NCI-H1092 treated with DMSO at 0.1 percent for 48 hours (cell line): ENCODE data around the gene BFSP2.

Experiments
- DNase-seq: peaks from one replicate; lab custom pipeline; 2025; lab: John Stamatoyannopoulos, UW

BFSP2 gene

DNA sequence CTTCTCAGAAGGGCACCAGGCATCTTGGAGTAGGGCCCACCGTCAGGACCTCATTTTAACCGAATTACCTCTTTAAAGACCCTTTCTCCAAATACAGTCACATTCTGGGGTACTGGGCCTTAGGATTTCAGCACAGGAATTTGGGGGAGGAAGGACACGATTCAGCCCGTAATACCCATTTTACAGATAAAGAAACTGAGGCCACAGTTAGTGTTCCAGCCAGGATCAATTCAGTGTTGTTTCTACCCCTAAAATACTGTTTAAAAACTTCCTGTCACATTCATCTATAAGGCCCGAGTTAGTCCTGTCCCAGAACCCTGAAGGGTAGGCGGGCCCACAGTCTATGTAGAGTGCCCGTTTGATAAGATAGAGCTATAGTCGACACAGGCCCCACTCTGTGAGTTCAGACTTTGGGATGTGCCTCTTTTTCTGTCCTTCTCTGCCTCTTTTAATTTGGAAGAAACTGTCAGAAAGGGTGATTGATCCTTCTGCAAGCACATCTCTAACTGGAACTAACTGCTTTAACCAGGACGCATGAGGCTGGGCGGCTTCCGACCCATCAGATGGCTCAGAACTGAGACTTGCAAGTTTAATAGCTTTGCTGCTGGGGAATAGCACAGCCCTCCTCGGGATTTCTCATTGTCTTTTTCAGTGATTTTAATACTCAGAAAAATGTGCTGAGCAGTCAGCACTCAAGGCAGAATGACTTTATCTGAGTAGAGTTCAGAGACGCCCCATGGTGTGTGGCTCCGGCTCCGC is 19.5 kb downstream of the BFSP2 start:
- DNase-seq, result no peak

DNA sequence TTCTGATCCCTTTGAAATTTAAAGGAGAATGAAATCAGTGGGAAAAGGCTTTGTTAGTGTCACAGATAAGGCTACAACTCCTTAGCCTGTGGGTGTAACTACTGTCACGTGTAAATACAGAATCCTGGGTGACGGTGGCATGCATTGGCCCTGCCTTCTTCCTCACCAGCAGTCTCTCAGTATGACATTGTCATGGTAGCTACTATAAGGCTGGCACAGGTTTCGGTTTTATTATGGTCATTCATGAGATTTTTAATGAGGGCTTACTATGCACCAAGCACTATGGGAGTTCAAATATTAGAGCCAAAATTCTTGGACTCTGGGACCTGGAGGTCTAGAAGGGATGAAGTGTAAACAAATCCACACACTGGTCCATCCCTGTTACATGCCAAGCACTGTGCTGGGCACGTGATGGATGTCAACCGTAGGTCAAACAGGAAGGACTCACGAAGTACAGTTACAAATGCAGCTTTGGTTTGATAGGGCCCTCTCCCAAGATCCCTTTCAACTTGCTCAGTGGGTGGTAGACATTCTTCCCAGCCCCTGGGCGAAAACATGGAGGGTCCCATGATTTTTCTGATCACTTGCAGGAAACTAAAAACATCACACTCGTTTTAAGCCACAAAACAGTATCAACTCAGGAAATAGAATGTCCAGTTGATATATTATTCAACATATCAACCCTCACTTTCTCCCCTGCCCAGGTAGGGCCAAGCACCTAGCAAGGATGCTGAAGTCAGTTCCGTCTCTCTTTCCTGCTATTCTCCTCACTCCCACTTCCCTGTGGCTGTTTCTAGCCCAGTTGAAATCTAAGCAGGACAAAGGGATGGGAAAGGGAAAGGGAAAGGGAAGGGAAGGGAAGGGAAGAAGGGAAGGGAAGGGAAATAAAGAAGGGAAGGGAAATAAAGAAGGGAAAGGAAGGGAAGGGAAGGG is 25.3 kb downstream of the BFSP2 start:
- no peak for DNase-seq

DNA sequence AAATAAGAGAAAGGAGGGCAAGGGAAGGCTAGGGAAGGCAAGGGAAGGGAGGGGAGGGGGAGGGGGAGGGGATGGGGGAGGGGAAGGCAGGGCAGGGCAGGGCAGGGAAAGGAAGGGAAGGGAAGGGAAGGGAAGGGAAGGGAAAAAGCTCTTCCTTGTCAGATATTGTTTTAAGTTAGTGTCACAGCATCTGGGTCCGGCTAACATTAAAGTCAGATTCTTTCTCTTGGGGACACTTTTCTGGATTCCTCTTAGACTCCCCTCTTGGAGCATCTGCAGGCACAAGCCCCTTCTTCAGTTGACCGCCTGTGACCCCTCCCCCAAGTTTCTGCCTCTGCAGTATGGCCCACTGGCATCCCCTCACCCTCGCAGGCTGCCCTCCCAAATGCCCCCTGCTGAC is 26.0 kb downstream of the BFSP2 start:
- no peak for DNase-seq

DNA sequence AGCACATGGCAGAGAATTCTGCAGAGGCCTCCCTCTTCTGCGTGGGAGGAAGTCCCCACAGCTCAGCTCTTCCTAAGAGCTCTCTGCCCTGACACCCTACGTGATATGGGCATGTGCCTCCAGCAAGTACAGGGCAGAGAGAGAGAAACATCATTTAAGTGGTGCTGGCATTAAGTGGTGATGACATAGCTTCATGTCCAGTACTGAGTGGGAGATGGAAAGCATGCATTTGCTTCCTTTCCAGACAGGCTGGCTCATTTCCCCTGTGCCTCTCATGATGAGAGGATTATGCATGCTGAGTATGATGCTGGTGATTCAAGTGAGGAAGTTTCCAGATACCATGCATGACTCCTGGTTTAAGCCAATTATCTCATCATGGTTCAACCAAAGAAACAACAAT is 26.9 kb downstream of the BFSP2 start:
- DNase-seq, result no peak

DNA sequence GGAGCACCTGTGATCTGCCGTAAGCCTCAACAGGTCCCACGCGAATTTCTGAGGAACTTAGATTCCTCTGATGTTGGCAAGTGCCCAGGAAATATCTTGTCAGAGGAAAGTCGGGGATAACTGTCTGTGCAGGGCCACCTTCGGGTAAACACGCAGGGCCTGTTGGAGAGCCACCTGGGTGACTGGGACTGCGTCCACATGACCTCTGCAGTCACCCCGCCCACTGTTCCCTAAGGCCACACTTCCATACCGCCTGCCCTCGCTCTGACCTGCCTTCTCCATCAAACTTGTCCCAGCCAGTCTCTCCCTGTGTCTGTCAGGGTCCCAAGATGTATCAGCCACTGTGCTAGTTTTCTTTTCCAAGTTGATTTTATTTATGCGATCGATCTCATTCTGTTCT is 28.7 kb downstream of the BFSP2 start:
- no peak for DNase-seq

DNA sequence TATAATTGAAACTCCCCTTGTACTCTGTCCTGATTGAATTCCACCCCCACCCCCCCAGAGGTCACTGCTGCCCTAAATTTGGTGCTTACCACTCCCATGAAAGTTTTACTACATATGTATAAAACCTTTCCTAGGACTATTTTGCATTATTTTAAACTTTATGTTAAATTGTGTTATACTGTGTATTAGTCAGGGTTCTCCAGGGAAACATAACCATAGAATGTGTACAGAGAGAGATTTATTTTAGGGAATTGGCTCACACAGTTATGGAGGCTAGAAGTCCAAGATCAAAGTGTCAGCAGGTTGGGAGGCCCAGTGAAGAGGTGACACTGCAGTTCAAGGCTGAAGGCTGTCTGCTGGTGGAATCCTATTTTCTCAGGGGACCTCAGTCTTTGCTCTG is 29.2 kb downstream of the BFSP2 start:
- no peak for DNase-seq

DNA sequence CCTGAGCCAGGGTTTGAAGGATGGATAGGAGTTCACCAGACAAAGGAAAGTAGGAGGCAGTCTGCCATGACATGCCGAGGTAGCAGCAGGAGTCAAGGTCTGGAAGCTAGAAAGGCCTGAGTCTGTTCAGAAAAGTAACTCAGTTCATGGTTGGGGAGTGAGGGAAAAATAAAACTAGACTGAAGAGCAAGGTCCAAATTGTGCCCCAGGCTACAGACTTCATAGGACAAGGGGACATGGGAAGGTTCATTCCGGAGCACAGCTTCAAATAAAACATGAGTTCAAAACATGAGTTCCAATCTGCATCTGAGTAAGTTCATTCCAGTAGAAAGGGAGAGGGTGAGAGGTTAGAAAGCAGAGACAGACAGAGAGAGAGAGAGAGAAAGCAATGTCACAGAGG is 39.7 kb downstream of the BFSP2 start:
- DNase-seq, result no peak

DNA sequence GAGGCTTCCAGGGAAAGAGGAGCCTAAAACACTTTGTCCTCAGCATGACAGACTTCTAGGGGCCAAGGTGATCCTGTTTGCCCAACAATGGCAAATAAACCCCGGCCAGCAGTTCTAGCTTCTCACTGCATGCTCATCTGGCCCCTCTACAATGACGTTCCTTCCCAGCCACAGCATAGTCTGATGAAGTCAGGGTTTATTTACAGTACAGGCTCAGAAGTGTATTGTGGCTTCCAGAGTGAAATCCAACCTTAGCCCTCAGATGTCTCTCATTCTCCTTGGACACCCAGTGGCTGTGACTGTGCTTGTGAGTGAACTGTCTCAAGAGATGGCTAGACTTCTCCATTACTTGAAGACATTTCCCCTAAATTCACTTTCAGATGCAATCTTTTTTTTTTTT is 40.8 kb downstream of the BFSP2 start:
- no peak for DNase-seq

DNA sequence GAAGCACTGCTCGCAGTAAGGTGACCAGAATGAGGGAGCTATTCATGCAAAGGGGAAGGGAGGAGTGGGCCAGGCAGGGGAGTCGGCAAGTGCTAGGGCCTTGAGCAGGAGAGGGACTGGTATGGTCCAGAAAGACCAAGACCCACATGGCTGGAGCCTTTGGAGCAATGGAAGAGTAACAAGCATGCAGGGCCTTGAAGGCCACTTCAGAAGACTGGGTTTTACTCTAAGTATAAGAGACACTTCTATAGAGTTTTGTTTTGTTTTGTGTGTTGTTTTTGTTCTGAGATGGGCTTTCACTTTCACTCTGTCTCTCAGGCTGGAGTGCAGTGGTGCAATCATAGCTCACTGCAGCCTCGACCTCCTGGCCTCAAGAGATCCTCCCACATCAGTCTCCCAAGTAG is 42.0 kb downstream of the BFSP2 start:
- no peak for DNase-seq

DNA sequence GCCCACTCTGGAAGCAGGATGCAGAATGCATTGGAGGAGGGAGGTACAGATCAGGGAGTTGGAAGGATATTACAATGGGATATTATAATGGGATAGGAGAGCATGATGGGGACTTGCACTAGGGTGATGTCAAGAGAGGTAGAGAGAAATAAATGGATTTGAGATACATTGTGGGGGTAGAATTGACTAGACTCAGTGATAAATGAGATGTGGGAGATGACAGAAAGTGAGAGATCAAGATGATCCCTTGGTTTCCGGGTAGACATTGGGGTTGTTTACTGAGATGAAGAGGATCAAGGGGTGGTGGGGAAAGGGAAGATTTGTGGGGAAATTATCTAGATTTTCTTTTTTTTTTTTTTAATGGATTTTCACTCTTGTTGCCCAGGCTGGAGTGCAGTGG is 42.7 kb downstream of the BFSP2 start:
- no peak for DNase-seq

DNA sequence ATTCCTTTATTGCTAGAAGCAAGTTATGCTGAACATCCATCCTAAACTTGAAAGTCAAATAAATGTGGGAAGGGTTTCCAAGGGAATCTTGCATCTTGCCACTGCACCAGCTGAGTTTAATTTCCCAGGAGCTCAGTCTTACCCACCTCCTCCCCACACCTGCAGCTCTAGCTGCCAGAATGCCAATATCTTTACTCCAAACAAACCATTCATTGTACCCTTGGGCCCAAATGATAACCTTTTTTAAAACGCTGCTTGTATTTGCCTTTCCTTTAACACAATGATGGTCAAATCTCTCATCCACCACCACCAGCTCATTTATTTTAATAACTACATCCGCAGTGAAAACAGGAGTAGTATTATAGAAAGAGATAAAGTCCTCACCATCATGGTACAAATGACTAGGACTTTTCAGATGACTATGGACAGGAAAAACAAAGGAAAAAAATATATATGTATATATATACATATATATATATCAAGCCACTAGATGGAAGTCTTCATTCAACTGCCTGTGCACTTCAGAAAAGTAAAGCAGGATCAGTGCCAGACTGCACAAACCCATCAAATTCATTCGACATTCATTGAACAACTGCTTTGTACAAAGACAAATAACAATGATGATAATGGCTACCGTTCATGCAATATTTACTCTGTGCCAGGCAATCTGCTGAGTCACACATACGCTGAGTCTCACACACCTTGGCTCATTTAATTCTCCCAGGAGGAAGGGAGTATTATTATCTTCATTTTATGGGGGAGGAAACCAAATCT is 44.0 kb downstream of the BFSP2 start:
- DNase-seq, result peak; percentile 69

DNA sequence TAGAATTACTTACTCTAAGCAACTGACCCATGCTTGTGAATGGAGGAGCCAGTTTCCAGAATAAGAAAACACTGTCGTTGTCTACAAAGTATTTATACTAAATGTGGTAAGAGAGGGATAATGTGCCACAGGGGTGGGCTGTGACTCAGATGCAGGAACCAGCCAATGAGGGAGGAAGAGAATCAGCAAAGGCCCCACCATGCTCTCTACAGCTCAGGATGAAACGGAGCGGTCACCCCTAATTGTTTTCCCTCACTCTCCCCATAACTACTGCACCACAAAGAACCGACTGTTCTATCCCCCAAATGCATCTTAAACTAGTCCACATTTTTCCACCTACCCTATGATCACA is 44.5 kb downstream of the BFSP2 start:
- DNase-seq, result no peak

DNA sequence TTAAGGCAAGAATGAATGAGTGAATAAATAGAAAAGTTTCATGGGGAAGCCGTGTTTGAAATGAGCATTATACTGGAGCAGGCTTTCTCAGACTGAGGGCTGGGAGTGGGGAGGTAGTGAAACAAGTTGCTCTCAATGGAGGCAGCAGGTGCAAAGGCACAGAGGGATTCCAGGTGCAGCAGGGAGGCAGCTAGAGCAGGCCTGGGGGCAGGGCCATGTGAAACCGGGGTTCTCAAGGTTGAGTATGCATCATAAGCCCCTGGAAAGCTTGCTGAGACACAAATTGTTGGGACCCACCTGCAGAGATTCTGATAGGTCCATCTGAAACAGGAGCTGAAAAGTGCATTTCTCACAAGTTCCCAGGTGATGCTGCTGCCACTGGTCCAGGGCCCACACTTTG is 45.3 kb downstream of the BFSP2 start:
- DNase-seq, result no peak

DNA sequence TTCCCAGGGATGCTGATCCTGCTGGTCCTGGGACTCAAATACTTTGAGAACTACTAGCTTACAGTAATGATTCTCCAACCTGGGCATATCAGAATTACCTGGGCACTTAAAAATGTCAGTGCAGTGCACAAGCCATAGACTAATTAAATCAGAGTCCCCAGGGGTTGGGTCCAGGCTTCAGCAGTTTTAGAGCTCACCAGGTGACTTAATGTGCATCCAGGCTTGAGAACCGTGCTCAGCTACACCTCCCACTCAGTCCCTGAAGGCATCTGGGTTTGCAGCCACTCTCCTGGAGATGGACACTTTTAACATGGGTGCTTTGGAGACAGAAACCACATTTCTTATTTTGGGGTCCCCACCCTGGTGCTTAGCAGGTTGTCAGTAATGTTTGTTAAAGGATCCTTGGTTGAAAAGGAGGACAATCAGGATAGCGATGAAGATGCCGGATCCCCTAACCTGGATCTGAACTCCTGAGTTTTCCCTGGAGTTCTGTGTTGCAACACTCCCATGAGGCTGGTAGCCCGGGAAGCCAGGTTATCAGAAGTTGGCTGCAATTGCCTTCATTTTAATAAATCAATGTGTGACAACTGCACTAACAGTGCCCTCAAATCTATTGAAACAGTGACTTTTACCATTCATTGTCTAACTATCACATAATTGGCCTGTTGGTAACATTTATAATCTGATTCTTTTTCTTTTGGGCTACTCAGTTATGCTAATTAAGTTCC is 48.1 kb downstream of the BFSP2 start:
- DNase-seq, result no peak

DNA sequence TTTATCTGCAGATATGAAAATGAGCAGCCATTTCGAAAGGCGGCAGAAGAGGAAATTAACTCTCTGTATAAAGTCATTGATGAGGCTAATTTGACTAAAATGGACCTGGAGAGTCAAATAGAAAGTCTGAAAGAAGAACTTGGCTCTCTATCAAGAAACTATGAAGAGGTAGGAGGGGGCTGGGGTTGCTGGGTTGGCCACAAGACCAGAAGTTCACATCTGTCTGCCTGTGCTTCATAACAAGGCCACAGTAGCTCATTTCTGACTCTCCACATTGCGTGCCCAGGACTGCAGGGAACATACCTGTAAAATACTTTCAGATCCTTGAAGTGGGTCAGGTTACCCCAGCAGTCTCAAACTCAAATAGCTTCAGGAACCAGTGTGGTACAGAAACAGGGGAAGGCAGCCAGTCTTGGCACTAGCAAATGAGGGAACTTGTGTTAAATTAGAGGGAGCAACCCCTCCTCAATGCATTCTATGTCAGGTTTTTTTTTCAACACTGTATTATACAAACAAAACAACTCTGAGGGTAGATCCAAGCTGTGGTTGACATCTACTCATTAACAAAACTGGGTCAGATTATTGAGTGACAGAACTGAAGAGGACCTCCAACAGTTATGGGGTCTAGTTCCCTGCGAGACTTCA is 48.7 kb downstream of the BFSP2 start:
- no peak for DNase-seq

DNA sequence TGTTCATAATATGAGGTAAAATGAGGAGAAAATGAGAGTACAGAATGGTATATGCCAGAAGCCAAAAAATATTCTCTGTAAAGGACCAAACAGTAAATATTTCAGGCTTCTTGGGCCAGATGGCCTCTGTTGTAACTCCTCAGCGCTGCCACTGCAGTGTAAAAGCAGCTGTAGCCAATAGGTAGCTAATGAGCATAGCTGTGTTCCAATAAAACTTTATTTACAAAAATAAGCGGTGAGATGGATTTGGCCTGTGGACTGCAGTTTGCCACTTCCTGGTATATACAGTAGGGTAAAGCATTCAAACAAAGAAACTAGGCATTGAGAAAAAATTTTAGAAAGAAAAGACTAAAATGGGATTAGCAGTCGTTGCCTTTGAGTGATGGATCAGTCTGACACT is 51.5 kb downstream of the BFSP2 start:
- DNase-seq, result no peak

DNA sequence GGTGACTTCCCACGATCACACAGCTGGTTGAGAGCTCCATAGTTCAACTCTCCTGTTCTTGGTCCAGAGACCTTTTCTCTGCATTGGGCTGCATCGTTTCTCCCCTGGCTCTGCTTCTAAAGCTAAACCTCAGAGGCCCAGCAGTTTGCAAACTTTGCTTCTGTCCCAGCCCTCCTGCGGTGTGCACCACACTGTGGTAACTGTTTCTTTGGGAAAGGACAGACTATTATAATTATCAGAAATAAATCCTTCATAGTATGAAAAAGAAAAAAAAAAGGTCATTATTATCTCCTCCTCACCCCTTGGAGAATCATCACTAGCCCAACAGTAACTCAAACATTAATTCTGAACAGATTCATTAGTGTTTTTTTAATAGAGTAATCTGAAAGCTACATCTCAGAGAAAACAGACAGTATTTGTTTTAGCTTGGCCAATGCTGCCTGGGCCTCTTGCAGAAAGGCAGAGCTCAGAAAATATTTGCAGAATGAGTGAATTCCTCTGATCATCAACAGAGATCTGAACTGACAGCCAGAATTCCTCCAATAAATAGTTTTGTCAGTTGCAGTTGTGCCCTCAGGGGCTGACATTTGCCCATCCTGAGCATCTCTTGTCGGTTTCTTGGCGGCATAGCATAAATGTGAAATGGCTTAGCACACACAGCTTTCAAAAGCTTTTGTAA is 52.9 kb downstream of the BFSP2 start:
- DNase-seq, result no peak

DNA sequence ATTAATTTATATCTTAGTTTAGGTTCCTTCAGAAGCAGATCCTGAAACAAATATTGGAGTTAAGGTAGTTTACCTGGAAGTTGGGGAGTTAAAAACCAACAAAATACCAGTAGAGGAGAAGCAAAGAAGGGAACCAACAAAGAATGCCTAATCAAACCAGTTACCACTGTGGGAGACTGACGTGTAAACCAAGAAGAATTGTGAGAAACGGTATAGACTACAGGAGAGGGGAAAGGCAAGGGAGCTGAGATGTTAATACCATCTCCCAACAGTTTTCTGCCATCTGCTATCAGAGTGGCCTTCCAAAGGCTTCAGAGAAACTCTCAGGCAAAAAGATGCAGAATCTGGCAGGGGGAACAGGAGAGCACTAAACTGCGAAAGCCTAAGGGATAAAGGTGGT is 53.5 kb downstream of the BFSP2 start:
- no peak for DNase-seq

DNA sequence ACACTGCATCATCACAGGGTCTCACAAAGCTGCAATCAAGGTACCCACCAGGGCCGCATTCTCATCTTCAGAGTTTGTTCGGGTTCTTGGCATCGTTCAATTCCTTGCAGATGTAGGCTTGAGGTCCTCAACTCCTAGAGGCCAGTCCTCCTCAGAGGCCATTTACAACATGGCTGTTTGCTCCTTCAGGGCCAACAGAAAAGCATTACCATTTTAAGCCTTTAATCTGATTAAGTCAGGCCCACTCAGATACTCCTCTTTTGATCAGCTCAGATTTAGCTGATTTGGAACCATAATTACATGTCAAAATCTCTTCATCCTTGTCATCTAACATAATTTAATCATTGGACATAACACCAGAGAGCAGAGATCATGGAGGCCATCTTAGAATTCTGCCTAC is 55.4 kb downstream of the BFSP2 start:
- DNase-seq, result no peak

DNA sequence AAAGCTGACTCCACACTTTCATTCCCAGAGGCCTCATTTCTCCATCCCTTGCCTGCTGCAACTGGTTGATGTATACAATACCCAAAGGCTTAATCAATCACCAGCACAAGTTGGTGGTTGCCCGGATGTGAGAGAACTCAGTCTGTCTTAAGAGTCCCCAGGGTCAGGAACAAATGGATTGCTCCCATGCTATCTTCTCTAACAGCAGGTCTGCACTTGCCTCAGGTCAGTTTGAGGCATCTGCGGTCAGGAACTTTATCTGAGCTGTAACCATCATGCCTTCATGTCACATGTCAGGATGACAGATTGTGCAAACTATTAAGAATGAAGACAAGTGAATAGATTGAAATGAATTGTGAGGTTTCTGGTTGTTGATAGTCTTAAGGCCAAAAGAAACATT is 56.1 kb downstream of the BFSP2 start:
- DNase-seq, result no peak

DNA sequence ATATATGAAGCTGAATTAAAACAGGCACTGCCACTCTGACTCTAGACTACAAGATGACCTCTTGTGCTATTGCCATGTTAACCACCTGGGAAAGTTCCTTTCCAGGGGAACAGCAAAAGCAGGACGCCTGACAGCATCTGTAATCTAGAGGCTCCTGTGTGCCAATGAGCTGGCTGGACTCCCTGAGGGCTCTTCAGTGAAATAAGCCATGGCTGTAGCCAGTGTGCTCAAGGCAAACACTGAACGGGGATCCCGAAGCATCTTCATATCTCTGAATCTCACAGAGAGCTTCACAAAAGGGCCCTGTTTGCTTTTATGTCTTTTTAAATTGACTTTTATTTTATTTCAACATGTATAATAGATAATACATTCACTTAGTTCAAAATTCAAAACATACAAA is 57.2 kb downstream of the BFSP2 start:
- peak; percentile 67 for DNase-seq
